Stimulated activated effector memory CD8-positive, alpha-beta T cell treated with anti-CD3 and anti-CD28 coated beads, Interleukin-12 subunit alpha, Interleukin-12 subunit beta, amount 100 ng/mL, for 72 hours (primary cell): Measurements from ENCODE around the gene PIM3.

Experiments used
- ATAC-seq: fragments of 150-1000 bp; cut with Tn5 transposase; 2 replicates; pipeline ENCODE4 v1.10.0; 2021
- DNase-seq, 2 donors: peaks; one replicate each; pipeline ENCODE4 v3.0.0; 2021 to 2022; ENCODE audit warnings: low spot score in 2 of 2
- H3K27ac Mint-ChIP-seq: one replicate; pipeline ENCODE4 v1.8.0; 2022; ENCODE audit warnings: mild to moderate bottlenecking, mixed read lengths
- H3K36me3 Mint-ChIP-seq: one replicate; pipeline ENCODE4 v1.8.0; 2022; ENCODE audit warnings: mild to moderate bottlenecking, mixed read lengths
- H3K4me1 Mint-ChIP-seq: one replicate; pipeline ENCODE4 v1.8.0; 2022; ENCODE audit warnings: mixed read lengths
- H3K4me3 Mint-ChIP-seq: one replicate; pipeline ENCODE4 v1.8.0; 2022; ENCODE audit warnings: mild to moderate bottlenecking, mixed read lengths
- H3K9me3 Mint-ChIP-seq: one replicate; pipeline ENCODE4 v1.8.0; 2022; ENCODE audit warnings: mixed read lengths

PIM3 gene

DNA sequence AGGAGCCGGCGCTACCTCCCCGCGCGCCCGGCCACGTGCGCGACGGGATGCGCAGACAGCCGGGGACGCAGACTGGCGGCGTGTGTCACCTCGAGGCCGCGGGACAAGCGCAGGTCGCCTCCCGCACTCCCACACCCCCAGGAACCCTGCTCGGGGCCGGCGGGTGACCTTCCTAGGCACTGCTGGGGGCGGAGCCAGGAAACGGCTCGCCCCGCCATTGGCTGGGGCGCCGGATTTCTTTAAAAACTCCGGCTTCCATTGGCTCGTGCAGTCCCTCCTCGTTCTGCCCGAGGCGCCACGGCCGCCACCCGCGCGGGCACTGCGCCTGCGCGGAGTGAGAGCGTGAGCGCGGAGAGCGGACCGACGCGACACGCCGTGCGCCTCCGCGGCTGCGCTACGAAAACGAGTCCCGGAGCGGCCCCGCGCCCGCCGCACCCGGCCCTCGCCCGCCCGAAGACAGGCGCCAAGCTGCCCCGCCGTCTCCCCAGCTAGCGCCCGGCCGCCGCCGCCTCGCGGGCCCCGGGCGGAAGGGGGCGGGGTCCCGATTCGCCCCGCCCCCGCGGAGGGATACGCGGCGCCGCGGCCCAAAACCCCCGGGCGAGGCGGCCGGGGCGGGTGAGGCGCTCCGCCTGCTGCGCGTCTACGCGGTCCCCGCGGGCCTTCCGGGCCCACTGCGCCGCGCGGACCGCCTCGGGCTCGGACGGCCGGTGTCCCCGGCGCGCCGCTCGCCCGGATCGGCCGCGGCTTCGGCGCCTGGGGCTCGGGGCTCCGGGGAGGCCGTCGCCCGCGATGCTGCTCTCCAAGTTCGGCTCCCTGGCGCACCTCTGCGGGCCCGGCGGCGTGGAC, at the start of gene PIM3:
Gene PIM3 (plus strand): TSS at position 614 of the 846 bp plus-strand sequence. CDS start 176 bp downstream, at position 790.
- peak; percentile 76 for ATAC-seq
- peak; percentile 91 to 94 for DNase-seq
- H3K9me3 Mint-ChIP-seq, result no peaks in the 10 kb centered on the region
- peaks cover 27% of the 10 kb centered on the region for H3K4me1 Mint-ChIP-seq
- peak within 1 kb of the TSS; percentile 90 for H3K4me3 Mint-ChIP-seq
- peaks cover 43% of the 10 kb centered on the region for H3K36me3 Mint-ChIP-seq
- peak within 1 kb of the TSS; percentile 90 for H3K27ac Mint-ChIP-seq

DNA sequence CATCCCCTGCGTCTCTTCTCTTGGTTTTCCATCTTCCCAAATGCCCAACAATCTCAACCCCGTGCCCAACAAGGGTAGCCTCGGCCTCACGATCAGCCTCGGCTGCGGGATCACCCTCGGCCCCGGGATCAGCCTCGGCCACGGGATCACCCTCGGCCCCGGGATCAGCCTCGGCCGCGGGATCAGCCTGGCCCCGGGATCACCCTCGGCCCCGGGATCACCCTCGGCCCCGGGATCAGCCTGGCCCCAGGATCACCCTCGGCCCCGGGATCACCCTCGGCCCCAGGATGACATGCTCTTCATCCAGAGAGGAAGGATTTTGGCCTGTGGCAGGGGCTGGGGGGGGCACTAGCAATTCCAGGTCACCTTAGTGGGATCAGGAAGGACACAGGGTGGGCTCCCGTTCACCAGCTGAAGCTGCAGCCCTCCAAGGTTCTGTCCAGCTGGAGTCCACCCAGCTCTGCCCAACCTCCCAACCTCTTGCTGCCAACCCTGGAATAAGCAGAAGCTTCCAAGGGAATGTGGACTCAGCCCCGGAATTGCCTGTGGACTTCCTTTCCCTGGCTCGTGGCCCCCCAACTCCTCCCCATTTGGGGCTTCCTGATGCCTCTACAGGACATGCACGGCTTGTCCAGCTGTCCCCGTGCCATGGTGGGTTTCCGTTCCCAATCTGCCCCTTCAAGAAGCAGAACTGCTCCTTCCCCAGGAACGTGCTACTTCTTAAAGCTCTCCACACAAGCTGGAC, 48.5 kb upstream of the PIM3 start:
- DNase-seq (no peak), ATAC-seq (no peak)
- Mint-ChIP-seq H3K27ac (no peak overlapping the region), H3K4me1 (peaks cover 16% of the 10 kb centered on the region), H3K36me3 (peaks cover 54% of the 10 kb centered on the region), H3K9me3 (no peaks in the 10 kb centered on the region), H3K4me3 (no peak overlapping the region)

DNA sequence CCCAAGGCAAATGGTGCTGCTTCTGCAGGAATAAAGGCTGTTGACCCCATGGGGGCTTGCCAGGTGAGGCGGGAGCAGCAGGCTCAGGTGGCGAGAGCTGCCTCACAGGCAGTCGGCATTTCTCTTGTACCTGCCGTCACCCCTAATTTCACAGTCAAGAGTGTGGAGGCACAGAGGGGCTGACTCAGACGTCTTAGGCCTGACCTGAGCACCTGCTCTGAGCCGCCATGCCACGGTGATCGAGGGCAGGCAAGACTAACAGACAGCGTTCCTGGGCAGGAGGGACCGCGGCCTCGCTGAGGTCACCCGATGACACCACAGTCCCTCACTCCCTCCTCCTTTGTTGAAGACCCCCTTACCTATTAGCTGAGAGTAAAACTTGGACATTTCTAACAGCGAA, 47.5 kb upstream of the PIM3 start:
- ATAC-seq (no peak), DNase-seq (no peak)
- Mint-ChIP-seq H3K4me1 (peaks cover 12% of the 10 kb centered on the region), H3K27ac (no peak overlapping the region), H3K9me3 (no peaks in the 10 kb centered on the region), H3K4me3 (no peak overlapping the region), H3K36me3 (peaks cover 45% of the 10 kb centered on the region)

DNA sequence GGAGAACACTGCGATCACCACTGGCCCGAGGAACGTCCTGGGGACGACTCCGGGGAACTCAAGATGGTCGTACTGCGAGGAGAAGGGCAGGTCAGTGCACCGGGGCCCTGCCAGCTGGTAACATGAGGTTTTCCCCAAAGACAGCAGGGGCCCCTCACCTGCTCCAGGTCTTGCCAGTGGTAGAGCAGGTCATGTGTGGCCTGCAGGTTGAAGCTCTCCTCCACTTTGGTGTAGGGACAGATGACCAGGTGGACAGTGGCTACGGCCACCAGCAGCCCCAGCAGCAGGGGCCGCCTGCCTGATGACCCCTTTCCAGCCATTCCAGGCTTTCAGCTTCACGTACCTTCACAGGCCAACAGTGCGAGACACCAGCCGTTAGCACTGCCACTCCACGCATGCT, 47.1 kb upstream of the PIM3 start:
- DNase-seq (no peak), ATAC-seq (no peak)
- Mint-ChIP-seq H3K27ac (no peak overlapping the region), H3K9me3 (no peaks in the 10 kb centered on the region), H3K4me3 (no peak overlapping the region), H3K4me1 (peaks cover 12% of the 10 kb centered on the region), H3K36me3 (peaks cover 40% of the 10 kb centered on the region)

DNA sequence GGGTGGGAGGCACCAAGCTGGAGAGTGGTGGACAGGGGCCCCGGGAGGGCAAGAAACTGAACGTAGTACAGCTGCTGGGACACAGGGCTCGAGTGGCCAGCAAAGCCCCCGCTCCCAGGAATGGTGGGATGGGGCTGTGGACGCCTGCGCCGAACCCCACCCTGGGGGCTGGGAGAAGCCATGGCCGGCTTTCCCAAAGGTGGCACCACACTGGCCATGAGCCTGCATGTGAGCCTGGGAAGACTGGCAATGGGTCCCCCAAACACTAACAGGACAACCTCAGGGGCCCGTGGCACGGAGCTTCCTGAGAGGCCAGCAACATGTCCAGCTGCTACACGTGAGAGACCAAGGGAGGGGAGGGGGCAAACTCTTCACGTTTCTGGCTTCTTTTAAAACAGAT, 46.3 kb upstream of the PIM3 start:
- peaks cover 33% of the 10 kb centered on the region for H3K36me3 Mint-ChIP-seq
- peaks cover 13% of the 10 kb centered on the region for H3K4me1 Mint-ChIP-seq
- ATAC-seq, result no peak
- H3K9me3 Mint-ChIP-seq, result no peaks in the 10 kb centered on the region
- DNase-seq, result no peak
- no peak overlapping the region for H3K4me3 Mint-ChIP-seq
- no peak overlapping the region for H3K27ac Mint-ChIP-seq

DNA sequence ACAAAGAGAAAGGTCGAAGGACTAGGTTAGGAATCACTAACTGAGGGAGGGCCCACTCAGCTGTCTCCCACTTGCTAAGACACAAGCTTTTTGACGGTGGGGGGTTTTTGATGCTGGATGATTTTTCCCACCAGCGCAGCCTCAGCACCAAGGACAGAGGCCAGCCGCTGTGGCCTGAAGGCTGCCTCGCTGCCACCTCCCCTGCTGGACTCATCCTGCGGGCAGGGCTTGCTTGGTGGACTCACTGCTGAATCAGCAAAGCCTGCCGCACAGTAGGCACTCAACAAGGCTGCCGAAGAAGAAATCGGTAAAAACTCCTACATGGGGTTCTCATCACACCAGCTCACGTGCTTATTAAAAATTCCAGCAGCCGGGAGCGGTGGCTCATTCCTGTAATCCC, 45.0 kb upstream of the PIM3 start:
- peaks cover 33% of the 10 kb centered on the region for H3K36me3 Mint-ChIP-seq
- no peak for ATAC-seq
- no peak overlapping the region for H3K4me3 Mint-ChIP-seq

DNA sequence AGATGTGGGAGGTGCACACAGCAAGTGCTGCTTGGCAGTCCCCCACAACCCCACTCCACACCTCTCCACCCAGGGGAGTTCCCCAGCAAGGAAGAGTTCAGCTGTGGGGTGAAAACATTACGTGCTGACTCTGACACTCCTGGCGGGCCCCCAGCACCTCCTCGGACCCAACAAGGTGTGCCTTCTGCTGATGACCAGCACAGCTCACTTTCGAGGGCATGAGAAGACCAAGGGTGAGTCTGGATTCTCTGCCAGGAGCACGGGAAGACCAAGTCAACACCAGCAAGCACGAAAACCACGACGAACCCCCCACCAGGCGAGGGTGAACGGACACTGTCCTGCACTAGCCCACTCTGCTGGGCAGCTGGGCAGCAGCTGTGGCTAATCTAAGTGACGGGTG, 43.7 kb upstream of the PIM3 start:
- H3K27ac Mint-ChIP-seq, result no peak overlapping the region
- H3K36me3 Mint-ChIP-seq, result peaks cover 31% of the 10 kb centered on the region
- ATAC-seq, result no peak
- no peak for DNase-seq
- no peaks in the 10 kb centered on the region for H3K9me3 Mint-ChIP-seq
- peak overlapping the region; percentile 73 for H3K4me3 Mint-ChIP-seq
- H3K4me1 Mint-ChIP-seq, result peaks cover 26% of the 10 kb centered on the region

More for the DNA sequence above, 45.0 kb upstream of the PIM3 start:
- Mint-ChIP-seq H3K9me3 (no peaks in the 10 kb centered on the region), H3K27ac (no peak overlapping the region), H3K4me1 (peaks cover 26% of the 10 kb centered on the region)
- no peak for DNase-seq

DNA sequence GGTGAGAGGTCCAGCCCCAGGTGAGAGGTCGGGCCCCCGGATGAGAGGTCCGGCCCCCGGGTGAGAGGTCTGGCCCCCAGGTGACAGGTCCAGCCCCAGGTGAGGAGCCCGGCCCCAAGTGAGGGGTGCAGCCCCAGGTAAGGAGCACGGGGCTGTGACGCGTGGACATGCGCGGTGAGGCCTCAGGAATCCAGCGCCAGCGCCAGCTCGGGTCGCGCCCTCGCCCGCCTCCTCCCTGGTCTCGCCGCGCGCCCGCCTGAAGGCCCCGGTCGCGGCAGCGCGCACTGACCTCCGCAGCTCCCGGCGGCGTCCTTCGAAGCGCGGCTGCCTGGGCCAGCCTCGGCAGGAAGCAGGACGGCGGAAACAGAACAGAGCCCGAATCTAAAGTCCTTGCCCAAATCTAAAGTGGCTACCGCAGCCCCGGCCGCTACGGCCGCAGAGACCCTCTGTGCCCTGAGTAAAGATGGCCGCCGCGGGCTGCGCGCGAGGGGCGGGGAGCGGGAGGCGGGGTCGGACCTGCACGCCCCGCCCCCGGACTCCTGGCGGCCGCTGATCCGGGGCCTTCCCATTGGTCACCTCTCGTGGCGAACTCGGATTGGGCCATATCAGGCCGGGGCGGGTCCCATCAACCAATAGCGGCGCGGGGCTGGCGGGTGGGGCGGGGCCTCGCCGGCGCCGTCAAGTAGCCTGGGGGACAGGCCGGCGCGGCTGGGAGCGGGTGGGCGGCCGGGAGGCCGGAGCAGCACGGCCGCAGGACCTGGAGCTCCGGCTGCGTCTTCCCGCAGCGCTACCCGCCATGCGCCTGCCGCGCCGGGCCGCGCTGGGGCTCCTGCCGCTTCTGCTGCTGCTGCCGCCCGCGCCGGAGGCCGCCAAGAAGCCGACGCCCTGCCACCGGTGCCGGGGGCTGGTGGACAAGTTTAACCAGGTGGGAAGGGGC, 42.3 kb upstream of the PIM3 start, which contains the start of the genes ALG12 and CRELD2:
Gene ALG12 (minus strand): TSS at position 465 of the 937 bp plus-strand sequence. CDS start 4,673 bp downstream, outside the sequence.
Gene CRELD2 (plus strand): TSS at position 661 of the 937 bp plus-strand sequence. CDS start 136 bp downstream, at position 797.
- ATAC-seq, result peak; percentile 96
- H3K4me3 Mint-ChIP-seq, result peak within 1 kb of the TSS; percentile 73

DNA sequence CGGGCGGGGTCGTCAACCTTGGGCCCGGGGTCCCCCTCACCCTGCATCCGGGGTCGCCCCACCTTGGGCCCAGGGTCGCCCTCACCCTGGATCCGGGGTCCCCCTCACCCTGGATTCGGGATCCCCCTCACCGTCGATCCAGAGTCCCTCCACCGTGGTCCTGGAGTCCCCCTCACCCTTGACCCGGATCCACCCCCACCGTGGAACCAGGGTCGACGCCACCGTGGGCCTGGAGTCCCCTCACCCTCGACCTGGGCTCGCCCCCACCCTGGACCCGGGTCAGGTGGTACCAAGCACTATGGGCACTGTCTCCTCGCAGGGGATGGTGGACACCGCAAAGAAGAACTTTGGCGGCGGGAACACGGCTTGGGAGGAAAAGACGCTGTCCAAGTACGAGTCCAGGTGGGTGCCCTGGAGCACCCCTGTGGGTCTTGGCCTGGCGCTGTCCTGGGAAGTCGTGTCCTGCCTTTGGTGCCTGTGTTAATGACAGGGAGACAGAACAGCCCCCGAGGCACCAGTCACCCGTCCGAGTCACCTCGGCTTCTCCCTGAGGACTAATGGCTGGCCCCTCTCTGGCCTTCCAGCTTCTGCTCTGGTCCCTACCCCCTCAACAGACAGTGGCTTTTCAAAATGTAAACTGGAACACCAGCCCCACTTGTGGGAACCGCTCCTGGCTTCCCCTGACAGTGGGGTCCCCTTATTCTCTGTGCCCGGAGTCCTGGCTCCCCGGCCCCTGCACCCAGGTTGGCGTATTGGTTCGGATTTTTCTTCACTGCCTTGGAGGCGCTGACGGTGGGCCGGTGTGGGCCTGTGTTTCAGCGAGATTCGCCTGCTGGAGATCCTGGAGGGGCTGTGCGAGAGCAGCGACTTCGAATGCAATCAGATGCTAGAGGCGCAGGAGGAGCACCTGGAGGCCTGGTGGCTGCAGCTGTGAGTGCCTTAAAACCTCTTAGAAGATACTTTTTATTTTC, 41.4 kb upstream of the PIM3 start:
- peaks cover 32% of the 10 kb centered on the region for H3K4me1 Mint-ChIP-seq
- peak overlapping the region; percentile 54 for H3K27ac Mint-ChIP-seq
- ATAC-seq (no peak), DNase-seq (no peak)
- peaks cover 16% of the 10 kb centered on the region for H3K36me3 Mint-ChIP-seq
- no peaks in the 10 kb centered on the region for H3K9me3 Mint-ChIP-seq
- H3K4me3 Mint-ChIP-seq, result peak overlapping the region; percentile 73

More for the DNA sequence above, 42.3 kb upstream of the PIM3 start, which contains the start of the genes ALG12 and CRELD2:
- DNase-seq, result peak; percentile 93 to 97
- peaks cover 32% of the 10 kb centered on the region for H3K4me1 Mint-ChIP-seq
- H3K9me3 Mint-ChIP-seq, result no peaks in the 10 kb centered on the region
- peaks cover 20% of the 10 kb centered on the region for H3K36me3 Mint-ChIP-seq
- peak within 1 kb of the TSS; percentile 63 for H3K27ac Mint-ChIP-seq

DNA sequence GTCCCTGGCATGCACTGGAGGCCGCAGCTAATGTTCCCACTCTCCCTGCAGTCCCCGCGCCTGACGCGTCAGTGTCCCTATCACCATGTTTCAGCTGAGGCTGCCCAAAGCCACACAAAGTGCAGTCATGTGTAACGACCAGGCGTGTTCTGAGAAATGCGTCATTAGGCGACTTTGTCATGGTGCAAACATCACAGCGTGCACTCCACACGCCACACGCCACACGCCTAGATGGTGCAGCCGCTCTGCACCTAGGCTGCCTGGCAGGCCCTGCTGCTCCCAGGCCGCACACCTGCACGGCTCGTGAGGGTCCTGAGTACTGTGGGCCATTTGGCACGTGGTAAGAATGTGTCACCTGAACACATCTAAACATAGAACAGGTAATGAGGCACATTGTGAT, 39.7 kb upstream of the PIM3 start:
- no peak for ATAC-seq
- no peak for DNase-seq
- Mint-ChIP-seq H3K9me3 (no peaks in the 10 kb centered on the region), H3K27ac (peak overlapping the region; percentile 54), H3K4me1 (peaks cover 43% of the 10 kb centered on the region), H3K4me3 (no peak overlapping the region), H3K36me3 (peaks cover 30% of the 10 kb centered on the region)

DNA sequence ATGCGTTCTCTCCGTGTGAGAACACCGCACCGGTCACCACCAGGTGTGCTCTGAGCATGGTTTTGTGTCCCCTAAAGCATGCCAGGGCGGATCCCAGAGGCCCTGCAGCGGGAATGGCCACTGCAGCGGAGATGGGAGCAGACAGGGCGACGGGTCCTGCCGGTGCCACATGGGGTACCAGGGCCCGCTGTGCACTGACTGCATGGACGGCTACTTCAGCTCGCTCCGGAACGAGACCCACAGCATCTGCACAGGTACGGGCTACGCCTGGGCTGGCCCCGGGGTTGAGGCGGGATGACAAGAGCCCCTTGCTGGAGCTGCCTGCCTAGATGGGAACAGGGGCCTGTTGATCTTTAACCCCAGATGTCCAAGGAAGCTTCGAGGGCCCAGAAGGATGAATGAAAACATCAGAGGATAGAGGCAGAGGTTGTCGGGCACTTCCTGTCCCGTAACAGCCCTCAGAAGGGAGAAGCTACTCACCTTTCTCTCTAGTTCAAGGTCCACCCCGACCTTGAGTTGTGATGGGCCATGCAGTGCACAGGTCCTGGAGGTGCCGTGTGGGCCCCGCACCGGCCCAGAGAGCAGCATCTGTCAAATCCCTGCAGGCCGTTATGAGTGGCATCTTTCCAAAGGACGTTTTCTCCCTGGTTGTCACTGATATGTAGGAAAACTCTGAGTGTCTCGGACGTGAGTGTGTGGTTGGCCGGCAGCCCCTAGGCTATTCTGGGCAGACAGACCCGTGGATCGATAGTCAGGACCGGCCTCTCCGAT, 38.9 kb upstream of the PIM3 start:
- ATAC-seq (no peak), DNase-seq (no peak)
- H3K36me3 Mint-ChIP-seq, result peaks cover 34% of the 10 kb centered on the region
- H3K4me1 Mint-ChIP-seq, result peaks cover 45% of the 10 kb centered on the region
- no peak overlapping the region for H3K4me3 Mint-ChIP-seq
- H3K9me3 Mint-ChIP-seq, result no peaks in the 10 kb centered on the region
- no peak overlapping the region for H3K27ac Mint-ChIP-seq

DNA sequence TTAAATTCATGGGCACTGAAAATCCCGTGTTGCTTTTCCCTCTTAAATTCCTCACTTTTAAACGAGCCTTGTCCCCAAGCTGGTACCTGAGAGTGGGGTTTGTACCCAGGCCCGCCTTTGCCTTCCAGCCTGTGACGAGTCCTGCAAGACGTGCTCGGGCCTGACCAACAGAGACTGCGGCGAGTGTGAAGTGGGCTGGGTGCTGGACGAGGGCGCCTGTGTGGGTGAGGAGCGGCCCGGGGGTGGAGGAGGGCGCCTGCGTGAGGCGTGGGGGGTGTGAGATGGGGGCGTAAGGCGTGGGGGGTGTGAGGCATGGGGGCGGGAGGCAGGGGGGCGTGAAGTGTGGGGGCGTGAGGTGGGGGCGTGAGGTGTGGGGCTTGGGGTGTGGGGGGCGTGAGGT, 38.1 kb upstream of the PIM3 start:
- no peak for ATAC-seq
- Mint-ChIP-seq H3K4me1 (peaks cover 45% of the 10 kb centered on the region), H3K27ac (no peak overlapping the region), H3K4me3 (no peak overlapping the region), H3K9me3 (no peaks in the 10 kb centered on the region), H3K36me3 (peaks cover 40% of the 10 kb centered on the region)
- DNase-seq, result no peak

DNA sequence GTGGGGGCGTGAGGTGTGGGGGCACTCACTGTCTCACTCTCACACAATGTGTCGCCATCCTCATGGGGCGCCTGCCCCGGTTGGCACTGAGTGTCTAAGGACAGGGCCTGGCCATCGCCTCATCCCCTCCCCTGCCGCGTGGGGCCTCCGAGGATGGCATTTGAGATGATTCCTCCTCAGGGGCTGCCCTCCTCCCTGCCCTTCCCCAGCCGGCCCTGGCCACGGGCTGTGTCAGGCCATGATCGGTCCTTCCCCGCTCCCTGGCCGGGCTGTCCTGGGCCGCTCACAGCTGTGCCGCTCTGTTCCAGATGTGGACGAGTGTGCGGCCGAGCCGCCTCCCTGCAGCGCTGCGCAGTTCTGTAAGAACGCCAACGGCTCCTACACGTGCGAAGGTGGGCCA, 37.6 kb upstream of the PIM3 start:
- H3K27ac Mint-ChIP-seq, result no peak overlapping the region
- H3K9me3 Mint-ChIP-seq, result no peaks in the 10 kb centered on the region
- H3K4me3 Mint-ChIP-seq, result no peak overlapping the region

More for the DNA sequence above, 37.6 kb upstream of the PIM3 start:
- no peak for DNase-seq
- Mint-ChIP-seq H3K36me3 (peaks cover 40% of the 10 kb centered on the region), H3K4me1 (peaks cover 46% of the 10 kb centered on the region)
- ATAC-seq, result no peak
